PC-9 (cell line): Measurements from ENCODE around the gene FOXO3B.
"Not testable (repeated sequence)": the region's sequence is repeated elsewhere in the genome, so short reads cannot be mapped to it uniquely, and the experiment has no call there.

Experiments
- CTCF ChIP-seq: fragments of 200-600 bp; sonication (generic); conservative IDR thresholded peaks from 2 replicates; pipeline ENCODE4 v1.6.1; 2017; ENCODE audit warnings: mixed run types, antibody characterized with exemption, mild to moderate bottlenecking, moderate library complexity
- EZH2 ChIP-seq: fragments of 200-600 bp; sonication (generic); IDR thresholded peaks from 2 replicates; pipeline ENCODE4 v1.8.0; 2017; ENCODE audit warnings: antibody characterized with exemption, low read depth

GRCh38 chr17:18672395-18673227, 9.5 kb downstream of the FOXO3B start:
- not testable (repeated sequence) for TF ChIP-seq CTCF, EZH2
